GM19351 (cell line): ENCODE data around the gene TBPL2.
A peak's percentile ranks its signal among the peaks of the same experiment; 100 is the strongest.
"Not testable (repeated sequence)": the region's sequence is repeated elsewhere in the genome, so short reads cannot be mapped to it uniquely, and the experiment has no call there.

Source experiments
- ATAC-seq: cut with Tn5 transposase; IDR thresholded peaks from one replicate; pipeline ENCODE4 v1.9.1; 2021; ENCODE audit warnings: mild to moderate bottlenecking, moderate library complexity; ENCODE audit not compliant: unreplicated experiment

The TBPL2 gene

GRCh38 chr14:55411426-55412389, 28.7 kb downstream of the TBPL2 start, which contains the start of gene ATG14:
Gene ATG14, minus strand, starts transcription at chr14:55411830. Its CDS starts 8 bp downstream, at chr14:55411822.
- peak; percentile 99 for ATAC-seq

- no peak for ATAC-seq
Observed at GRCh38 chr14:55410876-55411275, 29.5 kb downstream of the TBPL2 start.

GRCh38 chr14:55404173-55404854, 36.1 kb downstream of the TBPL2 start:
- ATAC-seq, result no peak

- ATAC-seq, result no peak
Observed at GRCh38 chr14:55401751-55402150, 38.7 kb downstream of the TBPL2 start.

GRCh38 chr14:55399852-55400251, 40.6 kb downstream of the TBPL2 start:
- ATAC-seq, result no peak

GRCh38 chr14:55399183-55399582, 41.2 kb downstream of the TBPL2 start:
- no peak for ATAC-seq

- ATAC-seq, result no peak
Observed at GRCh38 chr14:55398679-55399078, 41.7 kb downstream of the TBPL2 start.

GRCh38 chr14:55389330-55389729, 51.1 kb downstream of the TBPL2 start:
- ATAC-seq, result no peak

GRCh38 chr14:55388160-55388559, 52.3 kb downstream of the TBPL2 start:
- ATAC-seq, result no peak

- ATAC-seq, result no peak
Observed at GRCh38 chr14:55387121-55387520, 53.3 kb downstream of the TBPL2 start.

GRCh38 chr14:55386037-55386808, 54.2 kb downstream of the TBPL2 start:
- no peak for ATAC-seq

GRCh38 chr14:55384536-55384935, 55.9 kb downstream of the TBPL2 start:
- ATAC-seq, result no peak

GRCh38 chr14:55383541-55384140, 56.8 kb downstream of the TBPL2 start:
- ATAC-seq, result no peak

- not testable (repeated sequence) for ATAC-seq
Observed at GRCh38 chr14:55383056-55383466, 57.4 kb downstream of the TBPL2 start.

- ATAC-seq, result no peak
Observed at GRCh38 chr14:55382483-55382882, 57.9 kb downstream of the TBPL2 start.

- no peak for ATAC-seq
Observed at GRCh38 chr14:55381561-55381960, 58.9 kb downstream of the TBPL2 start.

GRCh38 chr14:55381040-55381439, 59.4 kb downstream of the TBPL2 start:
- no peak for ATAC-seq

- no peak for ATAC-seq
Observed at GRCh38 chr14:55377236-55377635, 63.2 kb downstream of the TBPL2 start.

- ATAC-seq, result no peak
Observed at GRCh38 chr14:55374771-55375170, 65.6 kb downstream of the TBPL2 start.

- ATAC-seq, result peak; percentile 76
Observed at GRCh38 chr14:55373784-55374705, 66.4 kb downstream of the TBPL2 start.
